Astrocyte (in vitro differentiated cells and primary cell): ENCODE data around the gene SPG11.

Experiments used
- EZH2 ChIP-seq: IDR thresholded peaks from 2 replicates; pipeline ENCODE4 v1.6.1; 2012; ENCODE audit warnings: mild to moderate bottlenecking, low read length, inconsistent platforms; ENCODE audit not compliant: insufficient read depth
- TF ChIP-seq, protein P1 (sequence below): IDR thresholded peaks from 2 replicates; pipeline ENCODE4 v1.5.1; 2011; ENCODE audit warnings: low read depth, mild to moderate bottlenecking, inconsistent platforms, low read length, moderate library complexity; ENCODE audit not compliant: insufficient read depth

DNA sequence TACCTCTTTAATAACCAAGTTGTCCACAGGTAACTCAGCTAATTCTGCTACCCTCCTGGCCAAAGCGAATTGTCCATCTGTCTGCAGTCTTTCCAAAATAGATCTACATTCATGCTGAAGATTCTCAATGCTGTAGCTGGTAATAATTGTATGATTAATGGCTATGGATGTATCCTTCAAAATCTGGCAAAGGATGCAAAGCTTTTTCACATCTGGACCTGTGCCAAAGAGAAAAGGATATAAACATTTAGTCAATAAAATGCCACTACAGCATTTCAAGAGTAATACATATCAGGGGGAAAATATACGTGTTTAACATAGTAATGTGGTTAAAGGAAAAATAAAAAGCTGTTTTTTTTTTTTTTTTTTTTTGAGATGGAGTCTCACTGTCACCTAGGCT, 77.8 kb downstream of the SPG11 start:
- TF ChIP-seq, protein P1, sequence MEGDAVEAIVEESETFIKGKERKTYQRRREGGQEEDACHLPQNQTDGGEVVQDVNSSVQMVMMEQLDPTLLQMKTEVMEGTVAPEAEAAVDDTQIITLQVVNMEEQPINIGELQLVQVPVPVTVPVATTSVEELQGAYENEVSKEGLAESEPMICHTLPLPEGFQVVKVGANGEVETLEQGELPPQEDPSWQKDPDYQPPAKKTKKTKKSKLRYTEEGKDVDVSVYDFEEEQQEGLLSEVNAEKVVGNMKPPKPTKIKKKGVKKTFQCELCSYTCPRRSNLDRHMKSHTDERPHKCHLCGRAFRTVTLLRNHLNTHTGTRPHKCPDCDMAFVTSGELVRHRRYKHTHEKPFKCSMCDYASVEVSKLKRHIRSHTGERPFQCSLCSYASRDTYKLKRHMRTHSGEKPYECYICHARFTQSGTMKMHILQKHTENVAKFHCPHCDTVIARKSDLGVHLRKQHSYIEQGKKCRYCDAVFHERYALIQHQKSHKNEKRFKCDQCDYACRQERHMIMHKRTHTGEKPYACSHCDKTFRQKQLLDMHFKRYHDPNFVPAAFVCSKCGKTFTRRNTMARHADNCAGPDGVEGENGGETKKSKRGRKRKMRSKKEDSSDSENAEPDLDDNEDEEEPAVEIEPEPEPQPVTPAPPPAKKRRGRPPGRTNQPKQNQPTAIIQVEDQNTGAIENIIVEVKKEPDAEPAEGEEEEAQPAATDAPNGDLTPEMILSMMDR: no peak
- TF ChIP-seq EZH2: no peak
